Measurements from ENCODE around the gene CBL.

GRCh38 chr11:119297938-119298337, 91.8 kb downstream of the CBL start:
- TF ChIP-seq, protein P1, sequence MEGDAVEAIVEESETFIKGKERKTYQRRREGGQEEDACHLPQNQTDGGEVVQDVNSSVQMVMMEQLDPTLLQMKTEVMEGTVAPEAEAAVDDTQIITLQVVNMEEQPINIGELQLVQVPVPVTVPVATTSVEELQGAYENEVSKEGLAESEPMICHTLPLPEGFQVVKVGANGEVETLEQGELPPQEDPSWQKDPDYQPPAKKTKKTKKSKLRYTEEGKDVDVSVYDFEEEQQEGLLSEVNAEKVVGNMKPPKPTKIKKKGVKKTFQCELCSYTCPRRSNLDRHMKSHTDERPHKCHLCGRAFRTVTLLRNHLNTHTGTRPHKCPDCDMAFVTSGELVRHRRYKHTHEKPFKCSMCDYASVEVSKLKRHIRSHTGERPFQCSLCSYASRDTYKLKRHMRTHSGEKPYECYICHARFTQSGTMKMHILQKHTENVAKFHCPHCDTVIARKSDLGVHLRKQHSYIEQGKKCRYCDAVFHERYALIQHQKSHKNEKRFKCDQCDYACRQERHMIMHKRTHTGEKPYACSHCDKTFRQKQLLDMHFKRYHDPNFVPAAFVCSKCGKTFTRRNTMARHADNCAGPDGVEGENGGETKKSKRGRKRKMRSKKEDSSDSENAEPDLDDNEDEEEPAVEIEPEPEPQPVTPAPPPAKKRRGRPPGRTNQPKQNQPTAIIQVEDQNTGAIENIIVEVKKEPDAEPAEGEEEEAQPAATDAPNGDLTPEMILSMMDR (IDR thresholded peaks at IDR 0.05), result no peak
- TF ChIP-seq POLR2A (IDR thresholded peaks at IDR 0.05) (no peak), EP300 (IDR thresholded peaks at IDR 0.05) (no peak)
